Activated CD8-positive, alpha-beta memory T cell treated with anti-CD3 and anti-CD28 coated beads, Interleukin-2, amount 50 U/mL, for 1 hour (primary cell): Measurements from ENCODE around the gene SYCP2.

ENCODE experiments used
- DNase-seq: peaks from one replicate; pipeline ENCODE4 v3.0.0-alpha.2; 2020; ENCODE audit errors: extremely low read depth

SYCP2 gene

GRCh38 chr20:59822291-59823029, 111.0 kb downstream of the SYCP2 start:
- no peak for DNase-seq

- no peak for DNase-seq
These were observed 111.6 kb downstream of the SYCP2 start for GRCh38 chr20:59821788-59822187.

DNA sequence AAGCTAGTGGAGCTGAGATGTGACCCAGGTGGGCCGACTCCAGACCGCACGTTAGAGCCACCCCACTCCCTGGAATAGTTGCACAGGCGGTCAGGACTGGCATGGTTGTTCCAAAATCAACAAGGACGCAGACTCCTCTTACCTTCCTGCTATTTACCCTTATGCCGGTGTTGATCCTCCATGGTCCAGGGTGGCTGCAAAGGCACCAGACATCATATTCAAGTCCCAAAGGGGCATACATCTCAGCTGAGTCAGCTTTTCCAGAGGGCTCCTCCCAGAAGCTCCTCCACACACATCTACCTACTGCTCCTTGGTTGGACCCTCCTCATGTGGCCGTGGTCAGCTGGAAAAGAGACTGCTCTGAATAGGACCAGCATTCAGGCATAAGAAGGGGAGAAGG, 112.2 kb downstream of the SYCP2 start:
- DNase-seq, result no peak

- DNase-seq, result no peak
These were observed 113.0 kb downstream of the SYCP2 start for GRCh38 chr20:59820204-59821041.

DNA sequence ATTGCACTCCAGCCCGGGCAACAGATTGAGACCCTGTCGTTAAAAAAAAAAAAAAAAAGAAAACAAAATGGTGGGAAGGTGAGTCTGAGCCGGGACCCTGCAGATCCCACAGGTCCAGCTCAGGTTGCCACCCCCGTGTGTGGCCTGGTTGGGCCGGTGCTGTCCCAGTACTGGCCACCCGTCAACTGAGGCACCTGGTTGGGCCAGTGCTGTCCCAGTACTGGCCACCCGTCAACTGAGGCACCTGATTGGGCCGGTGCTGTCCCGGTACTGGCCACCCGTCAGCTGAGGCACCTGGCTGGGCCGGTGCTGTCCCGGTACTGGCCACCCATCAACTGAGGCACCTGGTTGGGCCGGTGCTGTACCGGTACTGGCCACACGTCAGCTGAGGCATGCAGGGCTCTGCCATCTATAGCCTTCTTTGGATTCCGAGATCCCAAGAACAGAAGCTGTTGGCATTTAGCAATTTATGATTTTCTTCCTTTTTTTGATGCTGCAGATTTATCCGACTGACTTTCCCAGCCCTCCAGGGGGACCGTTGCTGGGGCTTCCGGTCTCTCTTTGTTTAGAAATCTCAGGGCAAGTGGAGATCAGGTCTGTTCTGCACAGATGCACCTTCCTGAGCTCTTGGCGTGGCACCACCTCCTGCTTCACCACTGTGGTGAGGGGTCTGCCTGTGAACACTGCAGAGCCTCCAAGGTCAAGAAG, 113.8 kb downstream of the SYCP2 start:
- no peak for DNase-seq

DNA sequence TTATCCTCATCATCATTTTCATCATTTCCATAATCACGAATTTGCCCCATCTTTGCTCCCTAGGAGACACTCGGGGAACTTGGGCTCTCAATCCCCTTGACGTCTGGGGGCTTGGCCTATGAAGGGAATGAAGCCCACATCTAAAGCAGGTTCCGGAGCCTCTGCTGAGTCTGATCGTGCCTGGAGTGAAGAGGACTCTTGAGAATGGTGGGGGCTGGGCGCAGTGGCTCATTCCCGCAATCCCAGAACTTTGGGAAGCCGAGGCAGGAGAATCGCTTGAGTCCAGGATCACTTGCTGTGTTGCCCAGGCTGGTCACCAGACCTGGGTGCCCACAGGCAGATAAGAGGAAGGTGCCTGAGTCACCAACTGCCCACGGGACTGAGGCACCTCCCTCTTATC, 114.5 kb downstream of the SYCP2 start:
- DNase-seq, result no peak

- DNase-seq, result no peak
These were observed 115.4 kb downstream of the SYCP2 start for GRCh38 chr20:59817846-59818615.

- no peak for DNase-seq
These were observed 116.0 kb downstream of the SYCP2 start for GRCh38 chr20:59817406-59817805.

DNA sequence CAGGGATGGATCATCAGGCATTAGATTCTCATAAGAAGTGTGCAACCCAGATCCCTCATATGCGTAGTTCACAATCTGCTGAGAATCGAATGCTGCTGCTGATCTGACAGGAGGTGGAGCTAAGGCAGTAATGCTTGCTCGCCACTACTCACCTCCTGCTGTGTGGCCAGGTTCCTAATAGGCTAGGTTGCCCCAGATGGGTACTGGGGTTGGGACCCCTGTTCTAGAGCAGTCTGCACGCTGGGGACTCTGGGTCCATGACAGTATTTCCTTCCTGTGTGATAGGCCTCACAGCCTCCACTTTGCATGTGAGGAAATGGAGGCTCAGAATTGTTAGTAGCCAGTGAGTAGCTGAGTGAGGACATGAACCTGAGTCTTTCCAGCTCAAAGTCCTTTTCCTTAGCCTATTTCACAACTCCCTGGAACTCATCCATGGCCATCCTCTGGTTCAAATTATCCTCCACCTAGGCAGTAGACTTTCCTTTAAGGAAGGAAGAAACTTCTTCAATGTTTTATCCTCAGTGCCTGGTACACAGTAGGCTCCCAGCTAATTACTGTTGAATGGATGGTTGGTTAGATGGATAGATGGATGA, 117.2 kb downstream of the SYCP2 start:
- no peak for DNase-seq

DNA sequence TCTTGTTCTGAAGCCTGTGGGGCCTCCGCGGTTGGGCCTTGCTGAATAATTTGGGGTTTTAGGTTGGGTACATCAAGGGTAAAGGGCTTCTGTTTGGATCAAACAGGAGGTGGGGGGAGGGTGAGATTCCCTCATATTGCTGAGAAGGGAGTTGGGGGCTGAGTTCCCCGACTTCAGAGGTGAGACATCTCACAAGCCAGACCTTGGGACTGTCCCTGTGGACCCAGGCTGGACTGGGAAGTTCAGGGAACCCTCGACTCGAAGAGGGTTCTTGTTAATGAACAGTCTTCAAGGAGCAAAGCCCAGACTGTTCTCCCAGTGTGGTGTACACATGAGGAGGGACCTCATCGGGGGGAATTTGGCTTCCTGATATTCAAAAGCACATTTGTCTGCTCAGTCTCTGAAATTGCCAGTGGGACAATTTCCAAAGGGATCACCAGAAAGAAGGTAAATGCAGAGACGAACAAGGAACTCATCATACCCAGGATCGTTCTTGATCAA, 118.5 kb downstream of the SYCP2 start:
- no peak for DNase-seq

DNA sequence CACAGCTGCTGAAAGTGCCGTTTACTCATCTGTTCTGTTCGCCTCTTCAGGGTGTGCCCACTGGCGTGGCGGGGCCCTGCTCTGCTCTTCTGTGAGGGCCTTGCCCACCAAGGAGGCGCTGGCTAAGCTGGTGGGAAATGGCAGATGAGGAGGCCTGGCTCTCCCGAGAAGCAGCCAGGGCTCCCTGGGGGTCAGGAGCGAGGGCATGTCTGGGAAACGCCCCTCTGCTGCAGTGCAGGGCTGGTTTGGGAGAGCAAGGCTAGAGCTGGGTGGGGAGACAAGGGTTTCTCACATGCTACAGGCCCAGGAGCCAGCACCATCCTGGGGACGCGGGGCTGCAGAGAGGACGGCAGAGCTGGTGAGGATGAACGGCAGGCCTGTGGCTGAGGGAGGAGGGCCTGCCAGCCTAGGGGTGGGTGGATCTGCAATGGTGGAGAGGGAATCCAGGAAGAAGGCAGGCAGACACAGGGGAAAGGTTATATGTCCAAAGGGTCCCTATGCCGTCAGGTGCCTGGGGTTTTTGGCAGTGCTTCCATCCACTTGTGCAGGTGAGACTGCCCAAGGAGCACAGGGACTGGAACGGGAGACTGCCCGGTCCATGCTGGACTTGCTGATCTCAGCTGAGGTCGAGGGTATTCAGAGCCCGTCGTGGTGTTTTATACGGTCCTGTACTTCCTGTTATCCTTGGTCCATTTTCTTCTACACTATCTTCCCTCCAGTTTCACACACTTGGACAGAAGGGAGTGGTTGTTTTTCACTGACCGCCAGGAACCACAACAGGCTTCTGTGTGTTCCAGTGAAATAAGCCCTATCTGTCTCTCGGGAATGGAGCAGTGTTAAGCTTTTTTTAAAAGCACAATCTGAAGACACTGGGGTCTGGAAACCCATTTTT, 119.2 kb downstream of the SYCP2 start:
- no peak for DNase-seq
